IMR-90 (cell line): ENCODE measurements around the gene MNT. TPM values are rescaled to one million over a fixed set of nuclear protein-coding genes. Genes with fewer than 3 reads are reported as not detected.
A peak's percentile ranks its signal among the peaks of the same experiment; 100 is the strongest.

ENCODE experiments used
- ATAC-seq: fragments of 200-7000 bp; cut with Tn5 transposase; 2 replicates; pipeline ENCODE4 v1.9.1; 2020; ENCODE audit warnings: low read depth, mild to moderate bottlenecking, moderate library complexity
- BruUV-seq: library from RNA; stranded (reverse); fragments of 400-500 nt; replicated peaks from 2 replicates; lab custom pipeline; 2021; lab: Mats Ljungman, UMichigan
- CTCF ChIA-PET: fragments of 300-600 bp; formaldehyde crosslinking; extraction: SDS; loops from one replicate; lab custom pipeline; 2021; ENCODE audit warnings: antibody characterized with exemption; lab: Yijun Ruan, JAX
- POLR2A ChIA-PET: fragments of 300-600 bp; sonication (Branson Sonifier 250); formaldehyde crosslinking; loops from one replicate; lab custom pipeline; 2022; ENCODE audit warnings: antibody characterized with exemption; ENCODE audit not compliant: unreplicated experiment; lab: Charles Lee
- DNase-seq: peaks from one replicate; pipeline ENCODE4 v3.0.0; 2013
- H2AFZ ChIP-seq: replicated peaks from 2 replicates; pipeline ENCODE3; 2013; ENCODE audit warnings: low read length, mild to moderate bottlenecking; ENCODE audit not compliant: poor library complexity
- H2AK5ac ChIP-seq: 2 replicates; pipeline ENCODE4 v1.6.1; 2013; ENCODE audit warnings: low read depth, low read length, inconsistent platforms
- H2AK9ac ChIP-seq: replicated peaks from 2 replicates; pipeline ENCODE3; 2013; ENCODE audit warnings: mild to moderate bottlenecking, low read depth, low read length, moderate library complexity; ENCODE audit not compliant: poor library complexity
- H2BK120ac ChIP-seq: 2 replicates; pipeline ENCODE4 v1.6.1; 2013; ENCODE audit warnings: low read depth, low read length, inconsistent platforms
- H2BK15ac ChIP-seq: 3 replicates; pipeline ENCODE4 v1.6.1; 2013; ENCODE audit warnings: low read depth, low read length, inconsistent platforms
- H2BK20ac ChIP-seq: 2 replicates; pipeline ENCODE4 v1.6.1; 2013; ENCODE audit warnings: low read depth, mild to moderate bottlenecking, inconsistent platforms, low read length, moderate library complexity
- H2BK5ac ChIP-seq: 2 replicates; pipeline ENCODE4 v1.6.1; 2013; ENCODE audit warnings: mild to moderate bottlenecking, low read depth, low read length, inconsistent platforms; ENCODE audit not compliant: poor library complexity, severe bottlenecking
- H3K14ac ChIP-seq: replicated peaks from 2 replicates; pipeline ENCODE4 v1.6.1; 2013; ENCODE audit warnings: low read depth, low read length, inconsistent platforms
- H3K18ac ChIP-seq: 2 replicates; pipeline ENCODE4 v1.6.1; 2013; ENCODE audit warnings: low read depth, low read length, control low read depth
- H3K23ac ChIP-seq: 2 replicates; pipeline ENCODE4 v1.6.1; 2013; ENCODE audit warnings: low read depth, low read length, inconsistent platforms
- H3K27ac ChIP-seq: 2 replicates; pipeline ENCODE4 v1.5.1; 2013; ENCODE audit warnings: mild to moderate bottlenecking, control low read depth, low read length; ENCODE audit not compliant: insufficient read depth
- H3K27me3 ChIP-seq: 2 replicates; pipeline ENCODE4 v1.6.1; 2013; ENCODE audit warnings: low read length; ENCODE audit not compliant: control insufficient read depth, insufficient read depth
- H3K36me3 ChIP-seq: 2 replicates; pipeline ENCODE4 v1.6.1; 2013; ENCODE audit warnings: low read length, mixed read lengths; ENCODE audit not compliant: control insufficient read depth, insufficient read depth
- H3K4ac ChIP-seq: 2 replicates; pipeline ENCODE4 v1.6.1; 2013; ENCODE audit warnings: low read depth, low read length, inconsistent platforms
- H3K4me1 ChIP-seq: 2 replicates; pipeline ENCODE4 v1.6.1; 2013; ENCODE audit warnings: low read length, mixed read lengths; ENCODE audit not compliant: control insufficient read depth, insufficient read depth
- H3K4me2 ChIP-seq: 2 replicates; pipeline ENCODE4 v1.6.1; 2013; ENCODE audit warnings: low read depth, mild to moderate bottlenecking, control low read depth, low read length, moderate library complexity
- H3K4me3 ChIP-seq: 2 replicates; pipeline ENCODE4 v1.5.1; 2013; ENCODE audit warnings: low read depth, mild to moderate bottlenecking, control low read depth, low read length, moderate library complexity; ENCODE audit not compliant: insufficient read depth
- H3K56ac ChIP-seq: 2 replicates; pipeline ENCODE4 v1.6.1; 2013; ENCODE audit warnings: low read length, inconsistent platforms; ENCODE audit not compliant: insufficient read depth; ENCODE audit errors: extremely low read depth
- H3K79me1 ChIP-seq, 2 experiments: 2 replicates each; pipeline ENCODE4 v1.6.1; 2013; ENCODE audit warnings: low read length in 2 of 2, inconsistent platforms in 1 of 2, low read depth in 1 of 2
- H3K9ac ChIP-seq: 2 replicates; pipeline ENCODE4 v1.6.1; 2013; ENCODE audit warnings: low read depth, low read length, control low read depth
- H3K9me1 ChIP-seq: 2 replicates; pipeline ENCODE4 v1.6.1; 2013; ENCODE audit warnings: low read length, inconsistent platforms; ENCODE audit not compliant: insufficient read depth
- H3K9me3 ChIP-seq: 2 replicates; pipeline ENCODE4 v1.6.1; 2013; ENCODE audit warnings: low read length; ENCODE audit not compliant: control insufficient read depth, insufficient read depth
- H4K20me1 ChIP-seq: 2 replicates; pipeline ENCODE4 v1.6.1; 2013; ENCODE audit warnings: low read length, inconsistent platforms; ENCODE audit not compliant: insufficient read depth
- H4K5ac ChIP-seq: 2 replicates; pipeline ENCODE4 v1.6.1; 2013; ENCODE audit warnings: mild to moderate bottlenecking, low read depth, low read length, control low read depth
- H4K8ac ChIP-seq, 2 experiments: 2 replicates each; pipeline ENCODE4 v1.6.1; 2013; ENCODE audit warnings: low read depth in 2 of 2, low read length in 2 of 2, control low read depth in 1 of 2, inconsistent platforms in 1 of 2
- H4K91ac ChIP-seq: 2 replicates; pipeline ENCODE4 v1.6.1; 2013; ENCODE audit warnings: low read depth, low read length, inconsistent platforms; ENCODE audit not compliant: insufficient read depth
- BHLHE40 ChIP-seq: fragments of 150-350 bp; IDR thresholded peaks from 2 replicates; pipeline ENCODE4 v1.6.1; 2016; ENCODE audit warnings: mild to moderate bottlenecking, low read depth, low read length
- CEBPB ChIP-seq: IDR thresholded peaks from 2 replicates; pipeline ENCODE4 v1.6.1; 2012; ENCODE audit warnings: low read depth, low read length, improper control_type of control experiment
- CHD1 ChIP-seq: IDR thresholded peaks from 2 replicates; pipeline ENCODE4 v1.6.1; 2012; ENCODE audit warnings: low read depth, low read length, improper control_type of control experiment
- MAFK ChIP-seq: IDR thresholded peaks from 2 replicates; pipeline ENCODE4 v1.6.1; 2012; ENCODE audit warnings: low read depth, low read length, improper control_type of control experiment
- MXI1 ChIP-seq: IDR thresholded peaks from 2 replicates; pipeline ENCODE4 v1.6.1; 2012; ENCODE audit warnings: low read depth, mild to moderate bottlenecking, low read length, moderate library complexity, borderline replicate concordance
- NFE2L2 ChIP-seq: fragments of 150-350 bp; IDR thresholded peaks from 2 replicates; pipeline ENCODE4 v1.6.1; 2016; ENCODE audit warnings: low read depth, mild to moderate bottlenecking, low read length
- POLR2A ChIP-seq: IDR thresholded peaks from 2 replicates; pipeline ENCODE4 v1.6.1; 2012; ENCODE audit warnings: mild to moderate bottlenecking, low read depth, low read length
- RAD21 ChIP-seq: IDR thresholded peaks from 2 replicates; pipeline ENCODE4 v1.6.1; 2012; ENCODE audit warnings: low read length, improper control_type of control experiment
- RCOR1 ChIP-seq: IDR thresholded peaks from 2 replicates; pipeline ENCODE4 v1.6.1; 2012; ENCODE audit warnings: mild to moderate bottlenecking, low read length, improper control_type of control experiment; ENCODE audit not compliant: insufficient replicate concordance
- RFX5 ChIP-seq: IDR thresholded peaks from 2 replicates; pipeline ENCODE4 v1.8.0; 2012; ENCODE audit warnings: low read depth, mild to moderate bottlenecking, low read length, moderate library complexity
- WGBS, 2 experiments: methylation state at CpG; one replicate each; pipeline versions ENCODE4 v1.1.5 to v1.1.7; 2013; ENCODE audit warnings: missing lambda C conversion rate in 2 of 2; ENCODE audit not compliant: insufficient read length in 1 of 2; ENCODE audit errors: extremely low coverage in 2 of 2; 5-methylcytosine and 5-hydroxymethylcytosine counted together
- dilution Hi-C: fragments of 300-500 bp; cut with HindIII; formaldehyde crosslinking; loops from one replicate; pipeline ENCODE4 v1.14.3; 2018; ENCODE audit warnings: low sequenced_read_pairs; ENCODE audit not compliant: unreplicated experiment
- in situ Hi-C: fragments of 300-500 bp; cut with MboI; formaldehyde crosslinking; loops from 3 replicates; pipeline ENCODE4 v1.14.3; 2019; ENCODE audit warnings: low sequenced_read_pairs, inconsistent platforms, mixed read lengths
- intact Hi-C: fragments of 100-400 bp; cut with micrococcal nuclease; formaldehyde crosslinking; loops from 2 replicates; pipeline ENCODE4 v1.10.0; 2022
- polyA plus RNA-seq, 3 experiments: library from polyadenylated mRNA; depleted of rRNA; stranded (reverse); fragments of >200 nt; gene quantifications; 2 replicates each; pipeline ENCODE4 v1.2.3, GENCODE V29; 2012; ENCODE audit warnings: low replicate concordance in 1 of 3
- total RNA-seq: library from RNA; depleted of rRNA; stranded (reverse); fragments of >200 nt; gene quantifications from 2 replicates; pipeline ENCODE4 v1.2.3, GENCODE V29; 2012
- TF ChIP-seq, protein P1 (sequence below): fragments of 150-350 bp; IDR thresholded peaks from 2 replicates; pipeline ENCODE4 v1.6.1; 2016; ENCODE audit warnings: low read depth, mild to moderate bottlenecking, low read length, moderate library complexity, borderline replicate concordance
- TF ChIP-seq, protein P2 (sequence below): conservative IDR thresholded peaks from 2 replicates; pipeline ENCODE4 v1.5.1; 2012; ENCODE audit warnings: mild to moderate bottlenecking, low read depth, low read length, improper control_type of control experiment
- TF ChIP-seq, protein P3 (sequence below): fragments of 150-350 bp; IDR thresholded peaks from 2 replicates; pipeline ENCODE4 v1.6.1; 2017; ENCODE audit warnings: mild to moderate bottlenecking, antibody characterized with exemption, low read length, low read depth

The MNT gene
- total and polyA plus RNA-seq, 2 of the 4 experiments (the other 2 are of a cell fraction), result 1.4 to 8.3 TPM

DNA sequence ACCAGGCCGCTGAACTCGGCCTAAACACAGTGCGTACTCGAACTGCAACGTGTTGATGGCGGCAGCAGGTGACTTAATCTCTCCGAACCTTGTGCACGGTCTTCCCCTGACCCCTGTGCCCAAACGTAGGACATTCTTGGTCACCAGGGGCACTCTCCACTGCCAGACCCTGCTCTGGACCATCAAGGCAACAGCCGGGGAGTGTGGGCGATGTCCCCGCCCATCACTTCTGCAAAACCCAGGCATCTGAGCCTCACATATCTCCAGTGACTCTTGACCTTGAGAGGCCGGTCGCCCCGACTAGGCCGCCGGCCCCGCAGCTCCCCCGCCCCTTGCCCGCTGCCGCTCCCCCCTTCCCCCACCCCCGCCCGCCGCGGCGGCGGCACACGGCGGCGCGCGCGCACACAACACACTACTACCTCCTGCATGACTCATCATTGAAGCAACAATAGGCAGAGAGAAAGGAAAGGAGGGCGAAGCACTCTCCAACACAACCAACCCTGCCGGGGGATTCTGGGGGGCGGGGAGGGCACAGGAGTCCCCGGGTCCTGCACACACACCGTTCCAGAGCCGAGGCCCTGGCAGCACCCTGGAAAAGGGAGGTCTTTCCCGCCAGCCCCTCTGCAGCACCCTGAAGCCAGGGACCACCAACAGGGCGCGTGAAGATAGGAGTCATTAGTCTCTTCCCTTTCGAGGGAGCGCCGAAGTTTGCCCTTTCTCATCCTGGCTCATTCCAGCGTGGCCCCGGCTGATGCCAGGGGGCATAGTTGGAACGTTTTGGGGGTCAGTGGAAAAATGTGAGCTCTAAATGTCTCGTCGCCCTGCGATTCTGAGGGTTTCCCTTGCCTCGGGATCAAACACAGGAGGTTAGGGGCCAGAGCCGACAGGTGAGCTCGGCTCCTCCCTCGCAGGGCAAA, 1.9 kb downstream of the MNT start:
- Histone ChIP-seq H3K14ac (peak overlapping the region; percentile 96), H3K23ac (peak overlapping the region; percentile 96), H3K18ac (peak overlapping the region; percentile 95), H3K56ac (peak overlapping the region; percentile 45), H4K91ac (peak overlapping the region; percentile 96), H3K4me3 (peak overlapping the region; percentile 52), H3K9ac (peak overlapping the region; percentile 91), H2BK120ac (peak overlapping the region; percentile 88), H3K4me1 (peaks cover 44% of the 10 kb centered on the region), H3K79me1 (peaks cover 17 to 69% of the 10 kb centered on the region in 2 experiments; a peak in 3 of 4 replicates), H3K4ac (peak overlapping the region; percentile 99), H2AK5ac (peak overlapping the region; percentile 100), H4K8ac (peak overlapping the region; percentile 95 to 98), H4K20me1 (peaks cover 27% of the 10 kb centered on the region), H3K4me2 (peak overlapping the region; percentile 92), H3K36me3 (no peaks in the 10 kb centered on the region), H2AFZ (peak overlapping the region; percentile 95), H3K9me3 (no peaks in the 10 kb centered on the region), H2AK9ac (peak overlapping the region; percentile 100), H2BK15ac (peak overlapping the region; percentile 100; the same call in 2 of the 3 replicates), H3K9me1 (peaks cover 28% of the 10 kb centered on the region), H2BK20ac (peak overlapping the region; percentile 85), H3K27ac (peak overlapping the region; percentile 97), H4K5ac (peak overlapping the region; percentile 80), H3K27me3 (no peaks in the 10 kb centered on the region), H2BK5ac (peak overlapping the region; percentile 94)
- POLR2A ChIA-PET, result interaction anchor here (0.7 kb wide), 1 partner anchor 521 kb away, joined by 4 read pairs; no protein-coding TSS in a partner anchor
- intact Hi-C loops, result no loop called here
- DNase-seq, result peak; percentile 78
- ATAC-seq, result no peak
- 30% methylated on average over 17 of the region's 55 CpGs; no CpG with 5 or more reads in 1 of the 2 experiments for WGBS, 2 experiments
- BruUV-seq, result no TSS peak
- CTCF ChIA-PET, result interaction anchor here (0.7 to 1.6 kb wide), 2 partner anchors 16 to 285 kb away, joined by 3 read pairs; no protein-coding TSS in a partner anchor
- in situ Hi-C loops, result no loop called here
- dilution Hi-C loops, result no loop called here
- no peak for TF ChIP-seq MAFK
- TF ChIP-seq NFE2L2, result 0 out of 2 replicates have a peak, but pooled peaks have one; percentile 34
- TF ChIP-seq, protein P1, sequence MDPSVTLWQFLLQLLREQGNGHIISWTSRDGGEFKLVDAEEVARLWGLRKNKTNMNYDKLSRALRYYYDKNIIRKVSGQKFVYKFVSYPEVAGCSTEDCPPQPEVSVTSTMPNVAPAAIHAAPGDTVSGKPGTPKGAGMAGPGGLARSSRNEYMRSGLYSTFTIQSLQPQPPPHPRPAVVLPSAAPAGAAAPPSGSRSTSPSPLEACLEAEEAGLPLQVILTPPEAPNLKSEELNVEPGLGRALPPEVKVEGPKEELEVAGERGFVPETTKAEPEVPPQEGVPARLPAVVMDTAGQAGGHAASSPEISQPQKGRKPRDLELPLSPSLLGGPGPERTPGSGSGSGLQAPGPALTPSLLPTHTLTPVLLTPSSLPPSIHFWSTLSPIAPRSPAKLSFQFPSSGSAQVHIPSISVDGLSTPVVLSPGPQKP, result no peak
- TF ChIP-seq RFX5, result no peak
- TF ChIP-seq, protein P2, sequence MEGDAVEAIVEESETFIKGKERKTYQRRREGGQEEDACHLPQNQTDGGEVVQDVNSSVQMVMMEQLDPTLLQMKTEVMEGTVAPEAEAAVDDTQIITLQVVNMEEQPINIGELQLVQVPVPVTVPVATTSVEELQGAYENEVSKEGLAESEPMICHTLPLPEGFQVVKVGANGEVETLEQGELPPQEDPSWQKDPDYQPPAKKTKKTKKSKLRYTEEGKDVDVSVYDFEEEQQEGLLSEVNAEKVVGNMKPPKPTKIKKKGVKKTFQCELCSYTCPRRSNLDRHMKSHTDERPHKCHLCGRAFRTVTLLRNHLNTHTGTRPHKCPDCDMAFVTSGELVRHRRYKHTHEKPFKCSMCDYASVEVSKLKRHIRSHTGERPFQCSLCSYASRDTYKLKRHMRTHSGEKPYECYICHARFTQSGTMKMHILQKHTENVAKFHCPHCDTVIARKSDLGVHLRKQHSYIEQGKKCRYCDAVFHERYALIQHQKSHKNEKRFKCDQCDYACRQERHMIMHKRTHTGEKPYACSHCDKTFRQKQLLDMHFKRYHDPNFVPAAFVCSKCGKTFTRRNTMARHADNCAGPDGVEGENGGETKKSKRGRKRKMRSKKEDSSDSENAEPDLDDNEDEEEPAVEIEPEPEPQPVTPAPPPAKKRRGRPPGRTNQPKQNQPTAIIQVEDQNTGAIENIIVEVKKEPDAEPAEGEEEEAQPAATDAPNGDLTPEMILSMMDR, result no peak
- 0 out of 2 replicates have a peak, but pooled peaks have one; percentile 34 for TF ChIP-seq BHLHE40
- no peak; the same call in 1 of the 2 replicates for TF ChIP-seq RAD21
- TF ChIP-seq RCOR1, result no peak
- TF ChIP-seq, protein P3, sequence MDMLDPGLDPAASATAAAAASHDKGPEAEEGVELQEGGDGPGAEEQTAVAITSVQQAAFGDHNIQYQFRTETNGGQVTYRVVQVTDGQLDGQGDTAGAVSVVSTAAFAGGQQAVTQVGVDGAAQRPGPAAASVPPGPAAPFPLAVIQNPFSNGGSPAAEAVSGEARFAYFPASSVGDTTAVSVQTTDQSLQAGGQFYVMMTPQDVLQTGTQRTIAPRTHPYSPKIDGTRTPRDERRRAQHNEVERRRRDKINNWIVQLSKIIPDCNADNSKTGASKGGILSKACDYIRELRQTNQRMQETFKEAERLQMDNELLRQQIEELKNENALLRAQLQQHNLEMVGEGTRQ, result no peak
- no peak for TF ChIP-seq CEBPB
- no peak for TF ChIP-seq CHD1
- peak; percentile 47; the same call in 1 of the 2 replicates for TF ChIP-seq POLR2A
- 0 out of 2 replicates have a peak, but pooled peaks have one; percentile 19 for TF ChIP-seq MXI1
